Measurements from ENCODE around the gene PCSK5. TPM values are rescaled to one million over a fixed set of nuclear protein-coding genes. Genes with fewer than 3 reads are reported as not detected.

PCSK5 gene
- total RNA-seq, 1 experiment from 2014 or later, result 7.5 TPM

DNA sequence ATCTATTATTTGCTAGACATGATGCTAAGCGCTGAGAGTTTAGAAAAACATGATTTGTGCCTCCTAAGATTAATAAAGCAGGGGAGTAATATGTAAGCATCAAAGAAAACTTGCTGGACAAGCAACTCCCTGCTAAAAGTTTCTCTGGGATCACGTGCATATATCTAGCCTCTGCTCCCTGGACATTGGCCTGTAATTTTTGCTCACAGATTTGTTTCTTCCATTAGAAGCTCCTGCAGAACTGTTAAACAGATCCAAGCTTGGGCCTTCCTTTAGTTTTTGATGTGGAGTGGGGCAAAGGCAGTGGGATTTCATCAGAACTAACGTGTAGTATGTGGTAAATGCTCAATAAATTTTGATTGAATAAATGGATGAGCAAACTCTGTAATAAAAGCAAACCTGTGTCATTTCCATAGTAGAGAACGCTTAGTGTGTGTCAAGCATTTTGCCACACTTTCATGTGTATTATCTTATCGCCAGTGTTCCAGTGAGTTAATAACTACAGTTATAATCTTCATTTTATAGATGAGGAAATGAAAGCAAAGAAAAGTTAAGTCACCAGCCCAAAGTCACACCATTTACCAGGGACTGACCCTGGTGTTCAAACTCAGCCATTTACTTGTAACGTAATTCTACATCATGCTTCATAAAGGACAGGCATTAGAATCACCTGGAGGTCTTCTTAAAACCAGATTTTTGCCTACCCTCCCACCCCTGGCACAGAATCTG, 100.3 kb downstream of the PCSK5 start:
- Histone ChIP-seq H2AK5ac (ENCODE audit: insufficient read length, low read length) (no peak overlapping the region), H3K4me2 (ENCODE audit: insufficient read depth, insufficient read length, low read length) (no peak overlapping the region), H2BK120ac (ENCODE audit: low read depth, low read length, poor library complexity, severe bottlenecking) (no peak overlapping the region), H3K9ac (ENCODE audit: extremely low read depth, insufficient read length, low read length) (no peak overlapping the region), H3K9me3 (ENCODE audit: control insufficient read depth, low read depth, low read length) (no peaks in the 10 kb centered on the region), H3K56ac (ENCODE audit: insufficient read length, low read depth, low read length) (no peak overlapping the region), H4K8ac (replicated peaks; ENCODE audit: insufficient read length, low read depth, low read length) (no peak overlapping the region), H3K79me1 (ENCODE audit: insufficient read depth, low read depth, low read length, poor library complexity, severe bottlenecking) (no peaks in the 10 kb centered on the region), H3K79me2 (ENCODE audit: insufficient read depth, low read length) (peaks cover 2% of the 10 kb centered on the region; the same call in 1 of the 2 replicates), H2BK15ac (ENCODE audit: low read depth, low read length) (no peak overlapping the region), H2BK12ac (ENCODE audit: insufficient read length, low read depth, low read length) (no peak overlapping the region), H3K4ac (ENCODE audit: low read depth, low read length) (no peak overlapping the region), H2BK5ac (ENCODE audit: insufficient read length, low read length) (no peak overlapping the region), H3T11ph (ENCODE audit: low read length) (no peak overlapping the region), H4K91ac (ENCODE audit: insufficient read length, low read depth, low read length) (no peak overlapping the region), H3K27me3 (ENCODE audit: insufficient read depth, low read length) (no peaks in the 10 kb centered on the region), H3K4me1 (ENCODE audit: insufficient read depth, low read length) (peaks cover 3% of the 10 kb centered on the region; the same call in 1 of the 2 replicates), H3K23me2 (ENCODE audit: insufficient read length, low read depth, low read length, poor library complexity, severe bottlenecking) (no peaks in the 10 kb centered on the region), H2AFZ (ENCODE audit: low read length) (no peak overlapping the region), H4K20me1 (ENCODE audit: control insufficient read depth, insufficient read depth, insufficient read length) (no peaks in the 10 kb centered on the region), H3K23ac (ENCODE audit: insufficient read length, low read depth, low read length) (no peak overlapping the region), H4K5ac (ENCODE audit: insufficient read length, low read depth, low read length) (no peak overlapping the region), H2BK20ac (ENCODE audit: low read depth, low read length, poor library complexity, severe bottlenecking) (no peak overlapping the region), H3K18ac (ENCODE audit: insufficient read length, low read depth, low read length) (no peak overlapping the region), H3K14ac (ENCODE audit: insufficient read depth, low read length) (no peak overlapping the region), H3K27ac (ENCODE audit: insufficient read length, low read depth, low read length) (no peak overlapping the region)
- no peak for DNase-seq
- Mint-ChIP-seq H3K27me3 (ENCODE audit: low read depth) (no peaks in the 10 kb centered on the region), H3K36me3 (ENCODE audit: insufficient read depth in 1 of 3, low read depth in 3 of 3) (peaks cover 0 to 9% (median 4%) of the 10 kb centered on the region in 3 experiments; a peak in 4 of 7 replicates), H3K27ac (no peak overlapping the region), H3K4me3 (no peak overlapping the region), H3K9me3 (no peaks in the 10 kb centered on the region), H3K4me1 (peaks cover 6 to 9% of the 10 kb centered on the region in 2 experiments)
- TF ChIP-seq, protein P1, sequence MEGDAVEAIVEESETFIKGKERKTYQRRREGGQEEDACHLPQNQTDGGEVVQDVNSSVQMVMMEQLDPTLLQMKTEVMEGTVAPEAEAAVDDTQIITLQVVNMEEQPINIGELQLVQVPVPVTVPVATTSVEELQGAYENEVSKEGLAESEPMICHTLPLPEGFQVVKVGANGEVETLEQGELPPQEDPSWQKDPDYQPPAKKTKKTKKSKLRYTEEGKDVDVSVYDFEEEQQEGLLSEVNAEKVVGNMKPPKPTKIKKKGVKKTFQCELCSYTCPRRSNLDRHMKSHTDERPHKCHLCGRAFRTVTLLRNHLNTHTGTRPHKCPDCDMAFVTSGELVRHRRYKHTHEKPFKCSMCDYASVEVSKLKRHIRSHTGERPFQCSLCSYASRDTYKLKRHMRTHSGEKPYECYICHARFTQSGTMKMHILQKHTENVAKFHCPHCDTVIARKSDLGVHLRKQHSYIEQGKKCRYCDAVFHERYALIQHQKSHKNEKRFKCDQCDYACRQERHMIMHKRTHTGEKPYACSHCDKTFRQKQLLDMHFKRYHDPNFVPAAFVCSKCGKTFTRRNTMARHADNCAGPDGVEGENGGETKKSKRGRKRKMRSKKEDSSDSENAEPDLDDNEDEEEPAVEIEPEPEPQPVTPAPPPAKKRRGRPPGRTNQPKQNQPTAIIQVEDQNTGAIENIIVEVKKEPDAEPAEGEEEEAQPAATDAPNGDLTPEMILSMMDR (conservative IDR thresholded peaks at IDR 0.05), result no peak
- WGBS (ENCODE audit: extremely low coverage, insufficient read length, low lambda C conversion rate), result no CpG with 5 or more reads among the region's 6 CpGs

All from H9 (cell line).